Kidney tubule cell (primary cell): ENCODE measurements around the gene PKD2L1.
"Not testable (repeated sequence)": the region's sequence is repeated elsewhere in the genome, so short reads cannot be mapped to it uniquely, and the experiment has no call there.

ENCODE experiments used
- DNase-seq: peaks from one replicate; pipeline ENCODE4 v3.0.0-alpha.2; 2018; ENCODE audit warnings: low spot score

PKD2L1 gene

GRCh38 chr10:100330079-100330478 lies at the start of gene PKD2L1:
Gene PKD2L1, minus strand, starts transcription at chr10:100330228. Its CDS starts 125 bp downstream, at chr10:100330103.
- DNase-seq = no peak

DNA sequence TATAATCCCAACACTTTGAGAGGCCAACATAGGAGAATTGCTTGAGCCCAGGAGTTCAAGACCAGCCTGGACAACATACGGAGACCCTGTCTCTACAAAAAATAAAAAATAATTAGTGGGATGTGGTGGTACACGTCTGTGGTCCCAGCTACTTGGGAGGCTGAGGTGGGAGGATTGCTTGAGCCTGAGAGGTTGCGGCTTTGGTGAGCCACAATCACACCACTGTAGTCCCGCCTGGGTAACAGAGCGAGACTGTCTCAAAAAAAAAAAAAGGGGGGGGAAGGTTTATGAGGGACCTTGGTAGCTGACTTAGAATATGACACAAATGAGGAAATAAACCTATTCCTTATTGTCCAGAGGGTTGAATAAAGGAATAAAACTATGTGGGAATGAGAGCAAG lies 47.8 kb upstream of the PKD2L1 start:
- DNase-seq = no peak

GRCh38 chr10:100376656-100377055 lies 46.6 kb upstream of the PKD2L1 start:
- not testable (repeated sequence) for DNase-seq

- DNase-seq = not testable (repeated sequence)
Measured at GRCh38 chr10:100374677-100375353, 44.8 kb upstream of the PKD2L1 start.

GRCh38 chr10:100374200-100374655 lies 44.2 kb upstream of the PKD2L1 start:
- no peak for DNase-seq

DNA sequence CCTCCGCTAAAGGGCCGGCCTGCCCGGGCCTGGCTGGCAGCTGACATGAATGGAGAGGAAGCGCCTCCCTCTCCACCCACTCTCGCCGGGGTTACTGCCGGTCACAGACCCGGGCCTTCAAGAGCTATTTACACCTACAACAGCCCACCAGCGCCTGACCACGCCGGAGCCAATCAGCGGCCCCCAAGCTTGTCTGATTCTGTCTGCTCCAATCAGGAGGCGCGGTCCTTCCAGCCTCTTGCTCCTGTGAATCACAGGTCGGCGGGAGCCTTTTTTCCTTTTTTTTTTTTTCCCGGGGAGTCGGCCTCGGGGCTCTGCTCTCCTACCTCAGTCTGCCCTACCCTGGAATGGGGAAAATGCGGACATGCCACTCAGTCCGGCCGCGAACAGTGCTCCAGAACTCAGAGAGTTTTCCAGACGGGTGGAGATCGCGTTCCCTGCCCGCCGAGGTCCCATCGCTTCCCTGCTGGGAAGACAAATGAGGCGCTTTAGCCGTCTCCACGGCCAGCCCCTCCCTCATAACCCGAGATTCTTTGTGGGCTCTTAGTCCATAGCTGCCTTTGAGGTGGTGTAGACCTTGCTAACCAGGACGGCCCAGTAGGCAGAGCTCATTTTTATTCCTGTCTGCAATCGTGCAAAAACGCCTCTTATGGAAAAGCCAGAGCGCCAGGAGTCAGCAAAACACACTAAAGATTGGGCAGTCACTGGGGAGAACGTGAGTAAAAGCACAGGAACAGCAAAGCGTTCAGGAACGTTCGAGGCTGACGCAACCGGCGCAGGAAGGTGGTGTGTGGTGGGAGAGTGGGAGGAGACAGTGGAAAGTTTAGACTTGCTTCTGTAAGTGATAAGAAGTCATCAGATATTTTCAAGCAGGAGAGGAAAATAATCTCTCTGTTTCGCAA lies 43.5 kb upstream of the PKD2L1 start:
- peak; percentile 100 for DNase-seq

DNA sequence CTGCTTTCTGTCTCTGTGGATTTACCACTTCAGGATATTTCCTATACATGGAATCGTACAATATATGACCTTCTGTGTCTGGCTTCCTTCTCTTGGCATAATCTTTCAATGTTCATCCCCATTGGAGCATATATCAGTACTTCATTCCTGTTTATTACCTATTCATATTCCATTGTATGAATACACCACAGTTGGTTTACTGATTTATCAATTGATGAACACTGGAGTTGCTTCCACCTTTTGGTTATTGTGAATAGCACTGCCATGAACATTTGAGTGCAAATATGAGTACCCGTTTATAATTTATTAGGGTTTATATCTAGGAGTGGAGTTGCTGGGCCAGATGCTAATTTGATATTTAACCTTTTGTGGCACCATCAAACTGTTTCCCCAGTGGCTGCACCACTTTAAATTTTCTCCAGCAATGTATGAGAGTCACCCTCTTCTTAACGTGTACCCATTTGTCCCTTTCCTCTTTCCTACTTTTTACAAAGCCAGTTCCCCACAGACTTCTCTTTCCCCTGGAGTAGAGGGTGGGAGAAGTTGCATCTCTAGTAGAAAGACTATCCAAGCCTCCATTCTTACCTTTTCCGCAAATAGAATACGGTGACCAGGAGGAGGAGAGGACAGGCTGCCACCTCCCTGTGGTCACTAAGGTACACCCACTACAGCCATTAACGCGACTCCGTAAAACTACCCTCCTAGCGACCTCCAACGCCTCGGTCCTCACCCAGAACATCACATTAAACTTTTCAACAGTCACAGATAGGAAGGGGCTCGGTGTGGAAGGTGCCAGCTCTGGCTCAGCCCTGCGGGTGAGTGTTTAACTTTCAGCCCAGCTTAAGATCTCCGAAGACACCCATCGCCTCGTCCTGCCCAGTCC lies 42.6 kb upstream of the PKD2L1 start:
- DNase-seq = no peak

- no peak for DNase-seq
Measured at GRCh38 chr10:100371482-100372027, 41.5 kb upstream of the PKD2L1 start.

DNA sequence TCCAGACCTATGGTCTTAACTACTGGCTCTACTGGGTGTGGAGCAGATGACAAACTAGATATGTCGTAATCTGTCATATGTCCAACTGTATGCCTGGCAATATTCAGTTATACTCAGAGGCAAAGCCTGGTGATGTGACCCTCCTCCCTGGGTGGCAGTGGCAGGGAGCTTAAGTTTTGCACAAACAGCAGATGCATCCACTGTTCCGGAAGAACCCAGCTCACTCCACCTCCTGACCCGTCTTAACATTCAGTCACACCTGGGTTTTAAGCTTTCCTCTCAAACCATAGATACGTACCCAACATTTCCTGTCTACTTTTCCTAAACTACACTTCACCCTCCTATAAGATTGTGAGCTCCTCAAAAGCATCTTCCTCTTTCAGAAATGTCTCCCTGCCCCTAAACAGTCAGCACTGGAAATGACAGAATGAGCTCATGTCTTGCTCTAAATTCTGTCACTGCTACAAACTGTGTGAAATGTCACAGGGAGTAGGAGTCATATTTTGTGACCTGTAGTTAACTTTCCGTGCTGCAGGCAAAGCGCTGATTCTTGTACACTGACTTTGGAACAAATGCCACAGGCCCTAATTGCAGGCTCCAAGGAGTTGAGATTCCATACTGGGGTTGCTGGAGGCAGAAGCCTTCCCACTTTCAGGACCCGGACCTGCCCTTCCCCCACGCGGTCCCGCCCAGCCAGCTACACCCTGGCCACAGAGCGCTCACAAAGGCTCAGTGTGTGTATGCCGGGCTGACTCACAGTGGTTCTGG lies 40.9 kb upstream of the PKD2L1 start:
- peak; percentile 77 for DNase-seq

- no peak for DNase-seq
Measured at GRCh38 chr10:100368721-100369120, 38.7 kb upstream of the PKD2L1 start.

DNA sequence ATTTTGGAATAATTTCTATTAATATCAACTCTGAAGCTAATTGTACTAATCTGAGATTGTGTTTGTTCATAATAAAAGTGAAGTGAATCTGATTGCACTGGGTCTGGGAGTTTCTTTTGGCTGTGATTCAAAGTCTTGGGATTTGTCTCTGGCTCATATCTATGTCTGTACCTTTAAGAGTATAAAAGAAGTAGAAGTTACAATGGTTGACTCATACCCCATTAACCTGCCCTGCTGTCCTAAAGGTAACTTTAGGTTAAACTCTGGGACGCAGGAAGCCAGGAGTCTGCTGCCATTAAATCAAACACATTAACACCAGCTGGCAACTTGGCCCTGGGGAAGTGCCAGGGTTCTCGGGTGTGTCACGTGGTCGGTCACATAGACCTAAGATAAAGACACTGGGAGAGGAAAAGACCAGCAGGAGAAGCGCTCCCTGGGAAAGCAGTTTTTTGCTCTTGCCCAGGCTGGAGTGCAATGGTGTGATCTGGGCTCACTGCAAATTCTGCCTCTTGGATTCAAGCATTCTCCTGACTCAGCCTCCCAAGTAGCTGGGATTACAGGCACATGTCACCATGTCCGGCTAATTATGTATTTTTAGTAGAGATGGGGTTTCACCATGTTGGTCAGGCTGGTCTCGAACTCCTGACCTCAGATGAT lies 34.8 kb upstream of the PKD2L1 start:
- peak; percentile 94 for DNase-seq

- no peak for DNase-seq
Measured at GRCh38 chr10:100364175-100364574, 34.1 kb upstream of the PKD2L1 start.

GRCh38 chr10:100362570-100363496 lies 32.8 kb upstream of the PKD2L1 start:
- peak; percentile 48 for DNase-seq

DNA sequence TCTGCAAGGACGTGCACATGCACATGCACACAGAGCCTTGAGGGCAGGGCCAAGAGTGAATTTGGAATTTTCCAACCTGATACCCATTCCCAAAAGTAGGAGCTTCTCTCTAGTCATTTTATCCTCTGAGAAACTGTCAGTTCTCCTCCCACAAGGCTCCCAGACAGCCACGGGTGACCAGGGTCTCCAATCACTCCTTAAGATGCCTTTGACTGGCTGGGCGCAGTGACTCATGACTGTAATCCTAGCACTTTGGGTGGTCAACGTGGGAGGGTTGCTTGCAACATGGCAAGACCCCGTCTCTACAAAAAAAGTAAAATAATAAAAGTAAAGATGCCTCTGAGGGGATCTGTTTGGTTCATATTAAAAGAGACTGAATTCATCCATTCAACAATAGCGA lies 30.2 kb upstream of the PKD2L1 start:
- DNase-seq = no peak

DNA sequence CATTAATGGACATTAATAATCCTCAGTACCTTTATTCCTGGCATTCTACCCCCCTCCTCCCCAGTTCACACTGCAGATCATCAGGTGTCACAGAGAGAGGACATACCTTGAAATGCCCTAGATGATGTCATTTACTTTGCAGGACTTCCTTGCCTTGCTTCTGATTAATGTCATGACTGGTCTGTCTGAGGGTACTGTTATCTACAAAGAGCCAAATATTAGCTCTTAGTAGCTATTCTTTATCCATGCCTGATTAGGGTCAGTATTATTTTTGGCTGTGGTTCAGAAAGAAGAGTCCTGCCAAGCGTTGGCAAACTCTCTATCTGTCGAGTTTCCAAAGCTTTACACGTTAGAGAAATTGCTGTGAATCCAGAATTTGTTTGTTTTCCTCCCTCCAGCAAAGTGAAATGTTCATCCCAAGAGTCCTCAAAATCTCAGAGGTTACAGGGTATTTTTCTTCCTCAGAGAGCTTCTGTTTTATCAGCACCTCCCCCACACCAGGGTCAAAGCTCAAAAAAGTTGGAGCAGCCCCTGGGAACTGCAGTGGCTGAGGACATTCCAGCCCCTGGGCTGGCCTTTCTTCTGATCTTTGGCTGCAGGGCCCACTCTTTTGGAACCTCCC lies 29.6 kb upstream of the PKD2L1 start:
- peak; percentile 43 for DNase-seq

DNA sequence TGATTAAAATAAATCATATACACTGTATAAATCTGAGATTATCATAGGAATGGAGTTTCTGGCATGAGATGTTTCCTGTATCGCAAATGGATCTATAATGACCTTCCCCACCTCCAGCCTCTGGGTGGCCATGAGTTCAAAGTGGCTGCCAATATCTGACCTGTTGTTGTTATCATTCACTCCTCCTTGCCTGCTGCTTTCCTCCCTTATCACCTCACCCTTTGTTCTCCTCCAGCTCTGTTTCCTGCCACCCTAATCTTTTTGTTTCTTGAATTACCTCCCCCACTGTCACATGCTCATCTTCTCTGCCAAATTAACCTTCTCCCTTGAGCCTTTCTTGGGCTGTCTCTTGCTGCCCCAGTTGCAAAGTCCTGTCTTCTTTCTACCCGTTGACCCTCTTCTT lies 29.0 kb upstream of the PKD2L1 start:
- DNase-seq = no peak

- DNase-seq = no peak
Measured at GRCh38 chr10:100357059-100357858, 27.2 kb upstream of the PKD2L1 start.
